Tibial nerve (tissue), 3 donors: Measurements from ENCODE around the gene CALU.

Experiments
- CTCF ChIP-seq, 5 experiments: fragments of 200-600 bp in 3 of 5; fragments of 450-650 bp in 2 of 5; sonication (generic) in 3 of 5; IDR thresholded peaks; one replicate each; pipeline ENCODE4 v1.5.1; 2016 to 2019; ENCODE audit warnings: antibody characterized with exemption in 5 of 5, mild to moderate bottlenecking in 3 of 5, moderate library complexity in 2 of 5
- POLR2A ChIP-seq, 2 donors: fragments of 450-650 bp; IDR thresholded peaks; one replicate each; pipeline ENCODE4 v1.6.1; 2017; ENCODE audit warnings: antibody characterized with exemption in 2 of 2, mild to moderate bottlenecking in 2 of 2, moderate library complexity in 2 of 2

GRCh38 chr7:128812514-128813168 is 73.5 kb downstream of the CALU start:
- TF ChIP-seq CTCF (IDR thresholded peaks at IDR 0.05) (no peak), POLR2A (IDR thresholded peaks at IDR 0.05) (no peak)
